SK-MEL-5 (cell line): Measurements from ENCODE around the gene MAP6D1. TPM values are rescaled to one million over a fixed set of nuclear protein-coding genes. Genes with fewer than 3 reads are reported as not detected.
"Not testable (repeated sequence)": the region's sequence is repeated elsewhere in the genome, so short reads cannot be mapped to it uniquely, and the experiment has no call there.

Experiments
- DNase-seq: peaks from one replicate; pipeline ENCODE4 v3.0.0-alpha.2; 2016; ENCODE audit warnings: low read depth, low spot score
- in situ Hi-C: cut with HindIII; loops from 2 replicates; pipeline ENCODE4 v1.10.0; 2016; ENCODE audit warnings: low sequenced_read_pairs, high pct_unique_total_duplicates, low pct_unique_long_range_greater_than_20kb
- total RNA-seq: library from RNA; depleted of rRNA; stranded (reverse); fragments of >200 nt; shearing (Covaris generic); gene quantifications from 2 replicates; pipeline ENCODE4 v1.2.3, GENCODE V29; 2014

The MAP6D1 gene
- total RNA-seq, 1 experiment from 2014 or later, result 5.7 TPM

- in situ Hi-C loops, result no loop called here
These were observed 14.5 kb downstream of the MAP6D1 start for GRCh38 chr3:183810643-183811594.

GRCh38 chr3:183809270-183809669, 16.1 kb downstream of the MAP6D1 start:
- in situ Hi-C loops, result no loop called here
- no peak for DNase-seq

More at GRCh38 chr3:183810643-183811594, 14.5 kb downstream of the MAP6D1 start:
- DNase-seq, result no peak

- DNase-seq, result no peak
- in situ Hi-C loops, result no loop called here
These were observed 17.0 kb downstream of the MAP6D1 start for GRCh38 chr3:183808355-183808754.

- in situ Hi-C loops, result no loop called here
- no peak for DNase-seq
These were observed 17.5 kb downstream of the MAP6D1 start for GRCh38 chr3:183807881-183808280.

- in situ Hi-C loops, result no loop called here
- DNase-seq, result no peak
These were observed 18.1 kb downstream of the MAP6D1 start for GRCh38 chr3:183807209-183807728.

- in situ Hi-C loops, result no loop called here
- no peak for DNase-seq
These were observed 22.4 kb downstream of the MAP6D1 start for GRCh38 chr3:183802989-183803388.

- in situ Hi-C loops, result no loop called here
- no peak for DNase-seq
These were observed 23.8 kb downstream of the MAP6D1 start for GRCh38 chr3:183801601-183802000.

- in situ Hi-C loops, result no loop called here
- DNase-seq, result peak; percentile 46
These were observed 25.0 kb downstream of the MAP6D1 start for GRCh38 chr3:183800243-183800863.

- no peak for DNase-seq
These were observed 25.9 kb downstream of the MAP6D1 start for GRCh38 chr3:183799461-183799860.

GRCh38 chr3:183797996-183798395, 27.4 kb downstream of the MAP6D1 start:
- in situ Hi-C loops, result no loop called here
- no peak for DNase-seq

More at GRCh38 chr3:183799461-183799860, 25.9 kb downstream of the MAP6D1 start:
- in situ Hi-C loops, result no loop called here

GRCh38 chr3:183796372-183796771, 29.0 kb downstream of the MAP6D1 start:
- in situ Hi-C loops, result no loop called here
- no peak for DNase-seq

- in situ Hi-C loops, result no loop called here
- DNase-seq, result no peak
These were observed 30.9 kb downstream of the MAP6D1 start for GRCh38 chr3:183794452-183794851.

GRCh38 chr3:183792976-183793375, 32.4 kb downstream of the MAP6D1 start:
- in situ Hi-C loops, result no loop called here
- DNase-seq, result no peak

- no peak for DNase-seq
- in situ Hi-C loops, result no loop called here
These were observed 34.7 kb downstream of the MAP6D1 start for GRCh38 chr3:183790700-183791099.

GRCh38 chr3:183789826-183790225, 35.6 kb downstream of the MAP6D1 start:
- in situ Hi-C loops, result no loop called here
- no peak for DNase-seq

- DNase-seq, in situ Hi-C loops: not testable (repeated sequence)
These were observed 40.9 kb downstream of the MAP6D1 start for GRCh38 chr3:183784503-183784902.

- in situ Hi-C loops, result no loop called here
- DNase-seq, result no peak
These were observed 42.7 kb downstream of the MAP6D1 start for GRCh38 chr3:183782576-183783276.

GRCh38 chr3:183781246-183781645, 44.1 kb downstream of the MAP6D1 start:
- in situ Hi-C loops, result no loop called here
- no peak for DNase-seq
